GM20000 (cell line): ENCODE measurements around the gene ATOH7.
A peak's percentile ranks its signal among the peaks of the same experiment; 100 is the strongest.
"Not testable (repeated sequence)": the region's sequence is repeated elsewhere in the genome, so short reads cannot be mapped to it uniquely, and the experiment has no call there.

Source experiments
- DNase-seq: peaks from one replicate; pipeline ENCODE4 v3.0.0; 2012; ENCODE audit warnings: low spot score
- TF ChIP-seq, protein P1 (sequence below): IDR thresholded peaks from 2 replicates; pipeline ENCODE4 v1.5.1; 2012; ENCODE audit warnings: mild to moderate bottlenecking, control low read depth; ENCODE audit errors: extremely low read depth, missing control alignments

The ATOH7 gene

GRCh38 chr10:68269562-68270290, 37.8 kb upstream of the ATOH7 start:
- DNase-seq: no peak
- TF ChIP-seq, protein P1, sequence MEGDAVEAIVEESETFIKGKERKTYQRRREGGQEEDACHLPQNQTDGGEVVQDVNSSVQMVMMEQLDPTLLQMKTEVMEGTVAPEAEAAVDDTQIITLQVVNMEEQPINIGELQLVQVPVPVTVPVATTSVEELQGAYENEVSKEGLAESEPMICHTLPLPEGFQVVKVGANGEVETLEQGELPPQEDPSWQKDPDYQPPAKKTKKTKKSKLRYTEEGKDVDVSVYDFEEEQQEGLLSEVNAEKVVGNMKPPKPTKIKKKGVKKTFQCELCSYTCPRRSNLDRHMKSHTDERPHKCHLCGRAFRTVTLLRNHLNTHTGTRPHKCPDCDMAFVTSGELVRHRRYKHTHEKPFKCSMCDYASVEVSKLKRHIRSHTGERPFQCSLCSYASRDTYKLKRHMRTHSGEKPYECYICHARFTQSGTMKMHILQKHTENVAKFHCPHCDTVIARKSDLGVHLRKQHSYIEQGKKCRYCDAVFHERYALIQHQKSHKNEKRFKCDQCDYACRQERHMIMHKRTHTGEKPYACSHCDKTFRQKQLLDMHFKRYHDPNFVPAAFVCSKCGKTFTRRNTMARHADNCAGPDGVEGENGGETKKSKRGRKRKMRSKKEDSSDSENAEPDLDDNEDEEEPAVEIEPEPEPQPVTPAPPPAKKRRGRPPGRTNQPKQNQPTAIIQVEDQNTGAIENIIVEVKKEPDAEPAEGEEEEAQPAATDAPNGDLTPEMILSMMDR: no peak

GRCh38 chr10:68261132-68261856, 29.4 kb upstream of the ATOH7 start:
- no peak for DNase-seq
- TF ChIP-seq, protein P1: no peak

DNA sequence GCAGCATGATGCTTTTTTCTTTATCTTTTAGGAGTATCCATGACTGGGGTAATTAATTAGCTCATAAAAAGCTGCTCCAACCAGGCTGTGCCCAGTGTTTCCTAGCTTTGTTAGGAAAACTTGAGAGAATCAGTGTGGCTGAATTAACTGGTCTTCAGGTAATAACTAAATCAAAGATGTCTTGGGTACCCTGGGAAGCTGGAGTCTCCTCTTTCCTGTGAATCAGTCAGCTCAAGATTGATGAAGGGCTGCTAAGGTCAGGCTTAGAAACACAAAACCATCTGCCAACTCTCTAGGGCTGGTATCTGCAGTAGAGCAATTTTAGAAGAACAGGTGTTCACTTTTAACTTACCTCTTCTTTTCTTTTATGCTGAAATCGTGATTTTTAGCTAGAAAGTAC, 21.4 kb upstream of the ATOH7 start:
- TF ChIP-seq, protein P1: no peak
- no peak for DNase-seq

GRCh38 chr10:68251625-68252495, 19.9 kb upstream of the ATOH7 start:
- TF ChIP-seq, protein P1: no peak
- peak; percentile 33 for DNase-seq

GRCh38 chr10:68251151-68251550, 19.2 kb upstream of the ATOH7 start:
- TF ChIP-seq, protein P1: no peak
- DNase-seq: no peak

DNA sequence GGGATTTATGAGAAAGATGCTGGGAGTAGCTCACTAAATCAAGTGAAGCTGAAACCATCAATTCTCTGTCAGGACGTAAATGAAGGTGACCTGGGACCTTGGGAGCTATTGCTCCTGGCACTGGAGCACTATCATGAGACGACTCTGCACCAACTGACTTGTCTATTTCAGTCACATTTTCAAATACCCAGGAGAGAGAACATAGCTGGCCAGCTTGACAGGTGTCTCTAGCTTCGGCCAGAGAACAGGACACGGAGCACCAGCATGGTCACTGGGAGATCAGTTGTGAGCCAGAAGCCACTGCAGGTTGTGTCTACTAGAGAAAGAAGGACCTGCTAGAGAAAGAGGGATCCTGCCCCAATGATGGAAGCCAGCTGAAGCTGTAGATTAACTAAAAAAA, 17.4 kb upstream of the ATOH7 start:
- no peak for DNase-seq
- TF ChIP-seq, protein P1: no peak

DNA sequence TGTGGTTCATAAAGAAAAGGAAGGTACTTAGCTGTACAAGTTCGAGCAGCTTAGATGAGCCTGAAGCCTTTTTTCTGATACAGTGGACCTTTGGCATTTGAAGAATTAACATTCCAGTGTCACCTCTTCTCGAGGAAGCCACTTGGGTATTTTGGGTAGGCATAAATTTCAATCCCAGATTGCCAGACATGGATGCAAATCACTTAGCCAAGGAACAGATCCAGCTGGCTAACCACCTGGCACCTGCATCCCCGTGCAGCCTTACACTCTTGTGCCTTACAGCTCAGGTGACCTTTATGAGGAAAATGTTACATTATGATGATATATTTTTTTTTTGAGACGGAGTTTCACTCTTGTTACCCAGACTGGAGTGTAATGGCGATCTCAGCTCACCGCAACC, 16.0 kb upstream of the ATOH7 start:
- TF ChIP-seq, protein P1: no peak
- no peak for DNase-seq

- not testable (repeated sequence) for DNase-seq
Measured at GRCh38 chr10:68246397-68246796, 14.5 kb upstream of the ATOH7 start.
